GM21526 (cell line): ENCODE data around the gene AVPR2.

ENCODE experiments used
- ATAC-seq: cut with Tn5 transposase; IDR thresholded peaks from one replicate; pipeline ENCODE4 v1.9.1; 2021; ENCODE audit warnings: moderate library complexity; ENCODE audit not compliant: unreplicated experiment, low FRiP score

AVPR2 gene

GRCh38 chrX:153903991-153904957, at the start of gene AVPR2:
Gene AVPR2, plus strand, starts transcription at chrX:153904673. Its CDS starts 473 bp downstream, at chrX:153905146.
- no peak for ATAC-seq

- ATAC-seq, result no peak
Measured at GRCh38 chrX:153854702-153855101, 49.8 kb upstream of the AVPR2 start.

GRCh38 chrX:153857348-153857903, 47.0 kb upstream of the AVPR2 start:
- ATAC-seq, result no peak

GRCh38 chrX:153861151-153861550, 43.3 kb upstream of the AVPR2 start:
- ATAC-seq, result no peak

GRCh38 chrX:153861733-153862310, 42.7 kb upstream of the AVPR2 start:
- ATAC-seq, result no peak

GRCh38 chrX:153862369-153863250, 41.9 kb upstream of the AVPR2 start:
- ATAC-seq, result no peak

- no peak for ATAC-seq
Measured at GRCh38 chrX:153863251-153863991, 41.1 kb upstream of the AVPR2 start.

GRCh38 chrX:153864101-153864500, 40.4 kb upstream of the AVPR2 start:
- no peak for ATAC-seq

GRCh38 chrX:153864561-153865320, 39.7 kb upstream of the AVPR2 start:
- no peak for ATAC-seq

GRCh38 chrX:153865321-153865580, 39.2 kb upstream of the AVPR2 start:
- ATAC-seq, result no peak

- no peak for ATAC-seq
Measured at GRCh38 chrX:153865685-153866084, 38.8 kb upstream of the AVPR2 start.

- no peak for ATAC-seq
Measured at GRCh38 chrX:153866302-153867019, 38.0 kb upstream of the AVPR2 start.

- no peak for ATAC-seq
Measured at GRCh38 chrX:153867139-153867538, 37.3 kb upstream of the AVPR2 start.

GRCh38 chrX:153867671-153868070, 36.8 kb upstream of the AVPR2 start:
- no peak for ATAC-seq

GRCh38 chrX:153868576-153869472, 35.6 kb upstream of the AVPR2 start:
- no peak for ATAC-seq

- no peak for ATAC-seq
Measured at GRCh38 chrX:153869473-153870287, 34.8 kb upstream of the AVPR2 start.

GRCh38 chrX:153870288-153870690, 34.2 kb upstream of the AVPR2 start:
- ATAC-seq, result no peak
